ENCODE data around the gene MAPT. TPM values are rescaled to one million over a fixed set of nuclear protein-coding genes. Genes with fewer than 3 reads are reported as not detected.
"Not testable (repeated sequence)": the region's sequence is repeated elsewhere in the genome, so short reads cannot be mapped to it uniquely, and the experiment has no call there.

The MAPT gene
- total RNA-seq, 1 experiment from 2014 or later, result 3.5 TPM

DNA sequence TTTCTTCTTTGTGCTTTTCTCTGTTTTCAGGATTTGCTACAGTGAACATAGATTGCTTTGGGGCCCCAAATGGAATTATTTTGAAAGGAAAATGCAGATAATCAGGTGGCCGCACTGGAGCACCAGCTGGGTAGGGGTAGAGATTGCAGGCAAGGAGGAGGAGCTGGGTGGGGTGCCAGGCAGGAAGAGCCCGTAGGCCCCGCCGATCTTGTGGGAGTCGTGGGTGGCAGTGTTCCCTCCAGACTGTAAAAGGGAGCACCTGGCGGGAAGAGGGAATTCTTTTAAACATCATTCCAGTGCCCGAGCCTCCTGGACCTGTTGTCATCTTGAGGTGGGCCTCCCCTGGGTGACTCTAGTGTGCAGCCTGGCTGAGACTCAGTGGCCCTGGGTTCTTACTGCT is 105.9 kb downstream of the MAPT start:
- DNase-seq (ENCODE audit: extremely low read depth, low read depth), result no peak

GRCh38 chr17:46000757-46001156 is 106.4 kb downstream of the MAPT start:
- DNase-seq (ENCODE audit: extremely low read depth, low read depth), result no peak

DNA sequence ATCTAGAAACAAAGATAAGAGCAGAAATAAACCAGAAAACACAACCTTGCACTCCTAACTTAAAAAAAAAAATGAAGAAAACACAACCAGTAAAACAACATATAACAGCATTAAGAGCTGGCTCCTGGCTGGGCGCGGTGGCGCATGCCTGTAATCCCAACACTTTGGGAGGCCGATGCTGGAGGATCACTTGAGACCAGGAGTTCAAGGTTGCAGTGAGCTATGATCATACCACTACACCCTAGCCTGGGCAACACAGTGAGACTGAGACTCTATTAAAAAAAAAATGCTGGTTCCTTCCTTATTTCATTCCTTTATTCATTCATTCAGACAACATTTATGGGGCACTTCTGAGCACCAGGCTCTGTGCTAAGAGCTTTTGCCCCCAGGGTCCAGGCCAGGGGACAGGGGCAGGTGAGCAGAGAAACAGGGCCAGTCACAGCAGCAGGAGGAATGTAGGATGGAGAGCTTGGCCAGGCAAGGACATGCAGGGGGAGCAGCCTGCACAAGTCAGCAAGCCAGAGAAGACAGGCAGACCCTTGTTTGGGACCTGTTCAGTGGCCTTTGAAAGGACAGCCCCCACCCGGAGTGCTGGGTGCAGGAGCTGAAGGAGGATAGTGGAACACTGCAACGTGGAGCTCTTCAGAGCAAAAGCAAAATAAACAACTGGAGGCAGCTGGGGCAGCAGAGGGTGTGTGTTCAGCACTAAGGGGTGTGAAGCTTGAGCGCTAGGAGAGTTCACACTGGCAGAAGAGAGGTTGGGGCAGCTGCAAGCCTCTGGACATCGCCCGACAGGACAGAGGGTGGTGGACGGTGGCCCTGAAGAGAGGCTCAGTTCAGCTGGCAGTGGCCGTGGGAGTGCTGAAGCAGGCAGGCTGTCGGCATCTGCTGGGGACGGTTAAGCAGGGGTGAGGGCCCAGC is 107.3 kb downstream of the MAPT start:
- DNase-seq (ENCODE audit: extremely low read depth, low read depth), result no peak

- DNase-seq (ENCODE audit: extremely low read depth, low read depth), result peak; percentile 56
These were observed 108.1 kb downstream of the MAPT start for GRCh38 chr17:46002311-46002972.

DNA sequence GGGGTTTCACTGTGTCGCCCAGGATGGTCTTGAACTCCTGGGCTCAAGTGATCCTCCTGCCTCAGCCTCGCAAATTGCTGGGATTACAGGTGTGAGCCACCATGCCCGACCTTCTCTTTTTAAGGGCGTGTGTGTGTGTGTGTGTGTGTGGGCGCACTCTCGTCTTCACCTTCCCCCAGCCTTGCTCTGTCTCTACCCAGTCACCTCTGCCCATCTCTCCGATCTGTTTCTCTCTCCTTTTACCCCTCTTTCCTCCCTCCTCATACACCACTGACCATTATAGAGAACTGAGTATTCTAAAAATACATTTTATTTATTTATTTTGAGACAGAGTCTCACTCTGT is 108.6 kb downstream of the MAPT start:
- DNase-seq (ENCODE audit: extremely low read depth, low read depth), result no peak

DNA sequence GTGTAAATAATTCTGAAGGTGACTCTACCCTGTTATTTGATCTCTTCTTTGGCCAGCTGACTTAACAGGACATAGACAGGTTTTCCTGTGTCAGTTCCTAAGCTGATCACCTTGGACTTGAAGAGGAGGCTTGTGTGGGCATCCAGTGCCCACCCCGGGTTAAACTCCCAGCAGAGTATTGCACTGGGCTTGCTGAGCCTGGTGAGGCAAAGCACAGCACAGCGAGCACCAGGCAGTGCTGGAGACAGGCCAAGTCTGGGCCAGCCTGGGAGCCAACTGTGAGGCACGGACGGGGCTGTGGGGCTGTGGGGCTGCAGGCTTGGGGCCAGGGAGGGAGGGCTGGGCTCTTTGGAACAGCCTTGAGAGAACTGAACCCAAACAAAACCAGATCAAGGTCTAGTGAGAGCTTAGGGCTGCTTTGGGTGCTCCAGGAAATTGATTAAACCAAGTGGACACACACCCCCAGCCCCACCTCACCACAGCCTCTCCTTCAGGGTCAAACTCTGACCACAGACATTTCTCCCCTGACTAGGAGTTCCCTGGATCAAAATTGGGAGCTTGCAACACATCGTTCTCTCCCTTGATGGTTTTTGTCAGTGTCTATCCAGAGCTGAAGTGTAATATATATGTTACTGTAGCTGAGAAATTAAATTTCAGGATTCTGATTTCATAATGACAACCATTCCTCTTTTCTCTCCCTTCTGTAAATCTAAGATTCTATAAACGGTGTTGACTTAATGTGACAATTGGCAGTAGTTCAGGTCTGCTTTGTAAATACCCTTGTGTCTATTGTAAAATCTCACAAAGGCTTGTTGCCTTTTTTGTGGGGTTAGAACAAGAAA is 109.8 kb downstream of the MAPT start:
- DNase-seq (ENCODE audit: extremely low read depth, low read depth), result no peak

GRCh38 chr17:46006082-46006481 is 111.7 kb downstream of the MAPT start:
- not testable (repeated sequence) for DNase-seq (ENCODE audit: extremely low read depth, low read depth)

DNA sequence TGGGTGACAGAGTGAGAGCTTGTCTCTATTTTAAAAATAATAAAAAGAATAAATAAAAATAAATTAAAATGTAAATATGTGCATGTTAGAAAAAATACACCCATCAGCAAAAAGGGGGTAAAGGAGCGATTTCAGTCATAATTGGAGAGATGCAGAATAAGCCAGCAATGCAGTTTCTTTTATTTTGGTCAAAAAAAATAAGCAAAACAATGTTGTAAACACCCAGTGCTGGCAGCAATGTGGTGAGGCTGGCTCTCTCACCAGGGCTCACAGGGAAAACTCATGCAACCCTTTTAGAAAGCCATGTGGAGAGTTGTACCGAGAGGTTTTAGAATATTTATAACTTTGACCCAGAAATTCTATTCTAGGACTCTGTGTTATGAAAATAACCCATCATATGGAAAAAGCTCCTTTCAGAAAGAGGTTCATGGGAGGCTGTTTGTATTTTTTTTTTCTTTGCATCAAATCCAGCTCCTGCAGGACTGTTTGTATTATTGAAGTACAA is 113.2 kb downstream of the MAPT start:
- no peak for DNase-seq (ENCODE audit: extremely low read depth, low read depth)

- DNase-seq (ENCODE audit: extremely low read depth, low read depth), result no peak
These were observed 114.2 kb downstream of the MAPT start for GRCh38 chr17:46008591-46008990.

DNA sequence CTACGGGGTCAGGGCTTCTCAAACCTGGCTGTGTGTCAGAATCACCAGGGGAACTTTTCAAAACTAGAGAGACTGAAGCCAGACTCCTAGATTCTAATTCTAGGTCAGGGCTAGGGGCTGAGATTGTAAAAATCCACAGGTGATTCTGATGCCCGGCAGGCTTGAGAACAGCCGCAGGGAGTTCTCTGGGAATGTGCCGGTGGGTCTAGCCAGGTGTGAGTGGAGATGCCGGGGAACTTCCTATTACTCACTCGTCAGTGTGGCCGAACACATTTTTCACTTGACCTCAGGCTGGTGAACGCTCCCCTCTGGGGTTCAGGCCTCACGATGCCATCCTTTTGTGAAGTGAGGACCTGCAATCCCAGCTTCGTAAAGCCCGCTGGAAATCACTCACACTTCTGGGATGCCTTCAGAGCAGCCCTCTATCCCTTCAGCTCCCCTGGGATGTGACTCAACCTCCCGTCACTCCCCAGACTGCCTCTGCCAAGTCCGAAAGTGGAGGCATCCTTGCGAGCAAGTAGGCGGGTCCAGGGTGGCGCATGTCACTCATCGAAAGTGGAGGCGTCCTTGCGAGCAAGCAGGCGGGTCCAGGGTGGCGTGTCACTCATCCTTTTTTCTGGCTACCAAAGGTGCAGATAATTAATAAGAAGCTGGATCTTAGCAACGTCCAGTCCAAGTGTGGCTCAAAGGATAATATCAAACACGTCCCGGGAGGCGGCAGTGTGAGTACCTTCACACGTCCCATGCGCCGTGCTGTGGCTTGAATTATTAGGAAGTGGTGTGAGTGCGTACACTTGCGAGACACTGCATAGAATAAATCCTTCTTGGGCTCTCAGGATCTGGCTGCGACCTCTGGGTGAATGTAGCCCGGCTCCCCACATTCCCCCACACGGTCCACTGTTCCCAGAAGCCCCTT is 115.6 kb downstream of the MAPT start:
- no peak for DNase-seq (ENCODE audit: extremely low read depth, low read depth)

- DNase-seq (ENCODE audit: extremely low read depth, low read depth), result no peak
These were observed 116.3 kb downstream of the MAPT start for GRCh38 chr17:46010597-46011186.

- DNase-seq (ENCODE audit: extremely low read depth, low read depth), result no peak
These were observed 117.6 kb downstream of the MAPT start for GRCh38 chr17:46011711-46012505.

GRCh38 chr17:46012506-46013079 is 118.2 kb downstream of the MAPT start:
- DNase-seq (ENCODE audit: extremely low read depth, low read depth), result no peak

DNA sequence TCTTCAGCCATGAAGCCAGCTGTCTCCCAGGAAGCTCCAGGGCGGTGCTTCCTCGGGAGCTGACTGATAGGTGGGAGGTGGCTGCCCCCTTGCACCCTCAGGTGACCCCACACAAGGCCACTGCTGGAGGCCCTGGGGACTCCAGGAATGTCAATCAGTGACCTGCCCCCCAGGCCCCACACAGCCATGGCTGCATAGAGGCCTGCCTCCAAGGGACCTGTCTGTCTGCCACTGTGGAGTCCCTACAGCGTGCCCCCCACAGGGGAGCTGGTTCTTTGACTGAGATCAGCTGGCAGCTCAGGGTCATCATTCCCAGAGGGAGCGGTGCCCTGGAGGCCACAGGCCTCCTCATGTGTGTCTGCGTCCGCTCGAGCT is 118.8 kb downstream of the MAPT start:
- no peak for DNase-seq (ENCODE audit: extremely low read depth, low read depth)

DNA sequence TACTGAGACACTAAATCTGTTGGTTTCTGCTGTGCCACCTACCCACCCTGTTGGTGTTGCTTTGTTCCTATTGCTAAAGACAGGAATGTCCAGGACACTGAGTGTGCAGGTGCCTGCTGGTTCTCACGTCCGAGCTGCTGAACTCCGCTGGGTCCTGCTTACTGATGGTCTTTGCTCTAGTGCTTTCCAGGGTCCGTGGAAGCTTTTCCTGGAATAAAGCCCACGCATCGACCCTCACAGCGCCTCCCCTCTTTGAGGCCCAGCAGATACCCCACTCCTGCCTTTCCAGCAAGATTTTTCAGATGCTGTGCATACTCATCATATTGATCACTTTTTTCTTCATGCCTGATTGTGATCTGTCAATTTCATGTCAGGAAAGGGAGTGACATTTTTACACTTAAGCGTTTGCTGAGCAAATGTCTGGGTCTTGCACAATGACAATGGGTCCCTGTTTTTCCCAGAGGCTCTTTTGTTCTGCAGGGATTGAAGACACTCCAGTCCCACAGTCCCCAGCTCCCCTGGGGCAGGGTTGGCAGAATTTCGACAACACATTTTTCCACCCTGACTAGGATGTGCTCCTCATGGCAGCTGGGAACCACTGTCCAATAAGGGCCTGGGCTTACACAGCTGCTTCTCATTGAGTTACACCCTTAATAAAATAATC is 119.3 kb downstream of the MAPT start:
- DNase-seq (ENCODE audit: extremely low read depth, low read depth), result no peak

- not testable (repeated sequence) for DNase-seq (ENCODE audit: extremely low read depth, low read depth)
These were observed 125.1 kb downstream of the MAPT start for GRCh38 chr17:46019408-46019925.

GRCh38 chr17:46020023-46020761 is 125.8 kb downstream of the MAPT start:
- DNase-seq (ENCODE audit: extremely low read depth, low read depth), result no peak
